H9 (cell line): ENCODE results near the gene CAND2. TPM values are rescaled to one million over a fixed set of nuclear protein-coding genes. Genes with fewer than 3 reads are reported as not detected.
A peak's percentile ranks its signal among the peaks of the same experiment; 100 is the strongest.

ENCODE experiments used
- DNase-seq: peaks from one replicate; pipeline ENCODE4 v3.0.0-alpha.2; 2017
- H2AFZ ChIP-seq: one replicate; pipeline ENCODE4 v1.6.1; 2013; ENCODE audit warnings: mild to moderate bottlenecking, low read length, control low read depth, moderate library complexity
- H2AK5ac ChIP-seq: 2 replicates; pipeline ENCODE4 v1.6.1; 2013; ENCODE audit warnings: low read length, control low read depth, mixed read lengths; ENCODE audit not compliant: insufficient read length
- H2BK120ac ChIP-seq: one replicate; pipeline ENCODE4 v1.6.1; 2013; ENCODE audit warnings: low read depth, mild to moderate bottlenecking, low read length, control low read depth, inconsistent platforms; ENCODE audit not compliant: poor library complexity, severe bottlenecking
- H2BK12ac ChIP-seq: 2 replicates; pipeline ENCODE4 v1.6.1; 2013; ENCODE audit warnings: low read length, control low read depth, mixed read lengths, low read depth; ENCODE audit not compliant: insufficient read length
- H2BK15ac ChIP-seq: 2 replicates; pipeline ENCODE4 v1.6.1; 2013; ENCODE audit warnings: low read depth, low read length, control low read depth
- H2BK20ac ChIP-seq: one replicate; pipeline ENCODE4 v1.6.1; 2013; ENCODE audit warnings: low read depth, mild to moderate bottlenecking, low read length, control low read depth, inconsistent platforms; ENCODE audit not compliant: poor library complexity, severe bottlenecking
- H2BK5ac ChIP-seq: 2 replicates; pipeline ENCODE4 v1.6.1; 2013; ENCODE audit warnings: low read length, control low read depth, mixed read lengths; ENCODE audit not compliant: insufficient read length
- H3K14ac ChIP-seq: 2 replicates; pipeline ENCODE4 v1.6.1; 2013; ENCODE audit warnings: low read length, control low read depth; ENCODE audit not compliant: insufficient read depth
- H3K18ac ChIP-seq: 2 replicates; pipeline ENCODE4 v1.6.1; 2013; ENCODE audit warnings: low read depth, mild to moderate bottlenecking, mixed read lengths, low read length, control low read depth; ENCODE audit not compliant: insufficient read length
- H3K23ac ChIP-seq: 2 replicates; pipeline ENCODE4 v1.6.1; 2013; ENCODE audit warnings: low read length, control low read depth, mixed read lengths, low read depth; ENCODE audit not compliant: insufficient read length
- H3K23me2 ChIP-seq: 2 replicates; pipeline ENCODE4 v1.6.1; 2013; ENCODE audit warnings: low read depth, mild to moderate bottlenecking, mixed read lengths, low read length, control low read depth; ENCODE audit not compliant: insufficient read length, poor library complexity, severe bottlenecking
- H3K27ac ChIP-seq: 2 replicates; pipeline ENCODE4 v1.5.1; 2013; ENCODE audit warnings: low read length, control low read depth, mixed read lengths, low read depth; ENCODE audit not compliant: insufficient read length
- H3K27me3 ChIP-seq: 2 replicates; pipeline ENCODE4 v1.6.1; 2013; ENCODE audit warnings: low read length, control low read depth, inconsistent platforms; ENCODE audit not compliant: insufficient read depth
- H3K4ac ChIP-seq: 2 replicates; pipeline ENCODE4 v1.6.1; 2013; ENCODE audit warnings: low read depth, mild to moderate bottlenecking, control low read depth, inconsistent platforms, low read length, moderate library complexity
- H3K4me1 ChIP-seq: 2 replicates; pipeline ENCODE4 v1.6.1; 2013; ENCODE audit warnings: low read length, control low read depth, inconsistent platforms; ENCODE audit not compliant: insufficient read depth
- H3K4me2 ChIP-seq: 2 replicates; pipeline ENCODE4 v1.6.1; 2013; ENCODE audit warnings: low read length, control low read depth, mixed read lengths; ENCODE audit not compliant: insufficient read length, insufficient read depth
- H3K56ac ChIP-seq: 2 replicates; pipeline ENCODE4 v1.6.1; 2013; ENCODE audit warnings: low read depth, mild to moderate bottlenecking, mixed read lengths, low read length, control low read depth; ENCODE audit not compliant: insufficient read length
- H3K79me1 ChIP-seq: 2 replicates; pipeline ENCODE4 v1.6.1; 2013; ENCODE audit warnings: low read depth, mild to moderate bottlenecking, moderate library complexity, low read length, control low read depth, inconsistent platforms; ENCODE audit not compliant: insufficient read depth, poor library complexity, severe bottlenecking
- H3K79me2 ChIP-seq: 2 replicates; pipeline ENCODE4 v1.6.1; 2013; ENCODE audit warnings: low read length, control low read depth, inconsistent platforms; ENCODE audit not compliant: insufficient read depth
- H3K9ac ChIP-seq: 2 replicates; pipeline ENCODE4 v1.6.1; 2013; ENCODE audit warnings: low read length, control low read depth, mixed read lengths; ENCODE audit not compliant: insufficient read length; ENCODE audit errors: extremely low read depth
- H3K9me3 ChIP-seq: one replicate; pipeline ENCODE4 v1.6.1; 2013; ENCODE audit warnings: low read depth, low read length, inconsistent platforms; ENCODE audit not compliant: control insufficient read depth
- H3T11ph ChIP-seq: one replicate; pipeline ENCODE4 v1.6.1; 2013; ENCODE audit warnings: mild to moderate bottlenecking, low read length, control low read depth, inconsistent platforms
- H4K20me1 ChIP-seq: one replicate; pipeline ENCODE4 v1.6.1; 2013; ENCODE audit not compliant: control insufficient read depth, insufficient read length, insufficient read depth
- H4K5ac ChIP-seq: 2 replicates; pipeline ENCODE4 v1.6.1; 2013; ENCODE audit warnings: low read depth, mild to moderate bottlenecking, mixed read lengths, low read length, control low read depth; ENCODE audit not compliant: insufficient read length
- H4K8ac ChIP-seq: replicated peaks from 2 replicates; pipeline ENCODE4 v1.6.1; 2013; ENCODE audit warnings: low read length, control low read depth, mixed read lengths, low read depth; ENCODE audit not compliant: insufficient read length
- H4K91ac ChIP-seq: 2 replicates; pipeline ENCODE4 v1.6.1; 2013; ENCODE audit warnings: low read depth, mild to moderate bottlenecking, moderate library complexity, mixed read lengths, low read length, control low read depth; ENCODE audit not compliant: insufficient read length
- H3K27ac Mint-ChIP-seq, 3 experiments: 2 replicates in 2 of 3; 3 replicates in 1 of 3; pipeline ENCODE4 v1.8.0; 2020 to 2021; ENCODE audit warnings: mixed read lengths in 3 of 3, mild to moderate bottlenecking in 1 of 3, moderate library complexity in 1 of 3
- H3K27me3 Mint-ChIP-seq: 2 replicates; pipeline ENCODE4 v1.8.0; 2021; ENCODE audit warnings: low read depth, mild to moderate bottlenecking, moderate library complexity, mixed read lengths
- H3K36me3 Mint-ChIP-seq, 3 experiments: 2 replicates in 2 of 3; 3 replicates in 1 of 3; pipeline ENCODE4 v1.8.0; 2020 to 2021; ENCODE audit warnings: low read depth in 3 of 3, mixed read lengths in 3 of 3; ENCODE audit not compliant: insufficient read depth in 1 of 3
- H3K4me1 Mint-ChIP-seq, 2 experiments: 2 replicates each; pipeline ENCODE4 v1.8.0; 2020; ENCODE audit warnings: mixed read lengths in 2 of 2
- H3K4me3 Mint-ChIP-seq, 2 experiments: 2 replicates in 1 of 2; 3 replicates in 1 of 2; pipeline ENCODE4 v1.8.0; 2020 to 2021; ENCODE audit warnings: mild to moderate bottlenecking in 2 of 2, mixed read lengths in 2 of 2, moderate library complexity in 1 of 2
- H3K9me3 Mint-ChIP-seq, 2 experiments: 2 replicates in 1 of 2; 3 replicates in 1 of 2; pipeline ENCODE4 v1.8.0; 2020; ENCODE audit warnings: mild to moderate bottlenecking in 2 of 2, mixed read lengths in 2 of 2, moderate library complexity in 1 of 2
- WGBS: extraction: QIAGEN DNeasy Blood & Tissue Kit; methylation state at CpG from one replicate; pipeline ENCODE4 v1.1.7; 2013; ENCODE audit warnings: missing lambda C conversion rate, low lambda C conversion rate, mixed read lengths; ENCODE audit not compliant: insufficient read length; ENCODE audit errors: extremely low coverage; 5-methylcytosine and 5-hydroxymethylcytosine counted together
- total RNA-seq: library from RNA; stranded (reverse); gene quantifications from 2 replicates; pipeline ENCODE4 v1.2.1, GENCODE V29; 2021
- TF ChIP-seq, protein P1 (sequence below): fragments of 200-600 bp; sonication (generic); conservative IDR thresholded peaks from 3 replicates; pipeline ENCODE4 v1.8.0; 2021; ENCODE audit warnings: antibody characterized with exemption, mild to moderate bottlenecking

CAND2 gene
- total RNA-seq, 1 experiment from 2014 or later = 10.7 TPM

DNA sequence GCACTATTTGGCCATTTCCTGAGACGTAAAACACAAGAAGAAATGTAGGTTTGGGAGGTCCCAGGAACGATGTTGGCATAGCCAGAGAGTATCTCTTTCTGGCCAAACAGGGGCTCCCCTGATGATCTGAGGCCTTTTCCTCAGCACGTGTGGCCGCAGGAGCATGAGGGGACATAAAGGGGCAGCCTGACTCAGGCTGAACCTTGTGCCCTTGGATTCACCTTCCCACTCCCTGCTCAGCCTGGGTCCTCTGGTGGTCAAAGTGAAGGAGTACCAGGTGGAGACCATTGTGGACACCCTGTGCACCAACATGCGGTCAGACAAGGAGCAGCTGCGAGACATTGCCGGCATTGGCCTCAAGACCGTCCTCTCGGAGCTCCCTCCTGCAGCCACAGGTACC is 10.6 kb downstream of the CAND2 start:
- Histone ChIP-seq H4K20me1 (no peaks in the 10 kb centered on the region), H3K18ac (no peak overlapping the region), H2AK5ac (no peak overlapping the region), H3K9me3 (no peaks in the 10 kb centered on the region), H3K14ac (no peak overlapping the region), H3K27ac (no peak overlapping the region), H3K79me2 (no peaks in the 10 kb centered on the region), H3K23me2 (peaks cover 4% of the 10 kb centered on the region), H3K4me2 (no peak overlapping the region), H4K8ac (no peak overlapping the region), H3K23ac (no peak overlapping the region), H3K4me1 (no peaks in the 10 kb centered on the region), H4K91ac (no peak overlapping the region), H2BK12ac (no peak overlapping the region), H2BK15ac (no peak overlapping the region), H2BK120ac (no peak overlapping the region), H2BK20ac (no peak overlapping the region), H3K4ac (no peak overlapping the region), H3T11ph (no peak overlapping the region), H2AFZ (no peak overlapping the region), H2BK5ac (no peak overlapping the region), H3K79me1 (no peaks in the 10 kb centered on the region), H4K5ac (no peak overlapping the region), H3K56ac (no peak overlapping the region), H3K9ac (no peak overlapping the region), H3K27me3 (no peaks in the 10 kb centered on the region)
- no peak for DNase-seq
- H3K4me3 Mint-ChIP-seq = no peak overlapping the region
- TF ChIP-seq, protein P1, sequence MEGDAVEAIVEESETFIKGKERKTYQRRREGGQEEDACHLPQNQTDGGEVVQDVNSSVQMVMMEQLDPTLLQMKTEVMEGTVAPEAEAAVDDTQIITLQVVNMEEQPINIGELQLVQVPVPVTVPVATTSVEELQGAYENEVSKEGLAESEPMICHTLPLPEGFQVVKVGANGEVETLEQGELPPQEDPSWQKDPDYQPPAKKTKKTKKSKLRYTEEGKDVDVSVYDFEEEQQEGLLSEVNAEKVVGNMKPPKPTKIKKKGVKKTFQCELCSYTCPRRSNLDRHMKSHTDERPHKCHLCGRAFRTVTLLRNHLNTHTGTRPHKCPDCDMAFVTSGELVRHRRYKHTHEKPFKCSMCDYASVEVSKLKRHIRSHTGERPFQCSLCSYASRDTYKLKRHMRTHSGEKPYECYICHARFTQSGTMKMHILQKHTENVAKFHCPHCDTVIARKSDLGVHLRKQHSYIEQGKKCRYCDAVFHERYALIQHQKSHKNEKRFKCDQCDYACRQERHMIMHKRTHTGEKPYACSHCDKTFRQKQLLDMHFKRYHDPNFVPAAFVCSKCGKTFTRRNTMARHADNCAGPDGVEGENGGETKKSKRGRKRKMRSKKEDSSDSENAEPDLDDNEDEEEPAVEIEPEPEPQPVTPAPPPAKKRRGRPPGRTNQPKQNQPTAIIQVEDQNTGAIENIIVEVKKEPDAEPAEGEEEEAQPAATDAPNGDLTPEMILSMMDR = peak; percentile 26; the same call in 1 of the 3 replicates
- H3K4me1 Mint-ChIP-seq = peaks cover 16 to 22% of the 10 kb centered on the region in 2 experiments
- H3K27me3 Mint-ChIP-seq = peaks cover 1% of the 10 kb centered on the region; the same call in 1 of the 2 replicates
- peaks cover 2 to 18% (median 16%) of the 10 kb centered on the region in 3 experiments; a peak in 6 of 7 replicates for H3K36me3 Mint-ChIP-seq
- H3K27ac Mint-ChIP-seq = no peak overlapping the region
- H3K9me3 Mint-ChIP-seq = no peaks in the 10 kb centered on the region
- no CpG with 5 or more reads among the region's 9 CpGs for whole genome bisulfite sequencing
